Hematopoietic multipotent progenitor cell treated with erythropoietin and hydrocortisone succinate and interleukin-3 and kit ligand, for 4 days (in vitro differentiated cells): ENCODE measurements around the gene ASTN1.

Source experiments
- DNase-seq: peaks from one replicate; pipeline ENCODE4 v3.0.0-alpha.2; 2015

Gene ASTN1

DNA sequence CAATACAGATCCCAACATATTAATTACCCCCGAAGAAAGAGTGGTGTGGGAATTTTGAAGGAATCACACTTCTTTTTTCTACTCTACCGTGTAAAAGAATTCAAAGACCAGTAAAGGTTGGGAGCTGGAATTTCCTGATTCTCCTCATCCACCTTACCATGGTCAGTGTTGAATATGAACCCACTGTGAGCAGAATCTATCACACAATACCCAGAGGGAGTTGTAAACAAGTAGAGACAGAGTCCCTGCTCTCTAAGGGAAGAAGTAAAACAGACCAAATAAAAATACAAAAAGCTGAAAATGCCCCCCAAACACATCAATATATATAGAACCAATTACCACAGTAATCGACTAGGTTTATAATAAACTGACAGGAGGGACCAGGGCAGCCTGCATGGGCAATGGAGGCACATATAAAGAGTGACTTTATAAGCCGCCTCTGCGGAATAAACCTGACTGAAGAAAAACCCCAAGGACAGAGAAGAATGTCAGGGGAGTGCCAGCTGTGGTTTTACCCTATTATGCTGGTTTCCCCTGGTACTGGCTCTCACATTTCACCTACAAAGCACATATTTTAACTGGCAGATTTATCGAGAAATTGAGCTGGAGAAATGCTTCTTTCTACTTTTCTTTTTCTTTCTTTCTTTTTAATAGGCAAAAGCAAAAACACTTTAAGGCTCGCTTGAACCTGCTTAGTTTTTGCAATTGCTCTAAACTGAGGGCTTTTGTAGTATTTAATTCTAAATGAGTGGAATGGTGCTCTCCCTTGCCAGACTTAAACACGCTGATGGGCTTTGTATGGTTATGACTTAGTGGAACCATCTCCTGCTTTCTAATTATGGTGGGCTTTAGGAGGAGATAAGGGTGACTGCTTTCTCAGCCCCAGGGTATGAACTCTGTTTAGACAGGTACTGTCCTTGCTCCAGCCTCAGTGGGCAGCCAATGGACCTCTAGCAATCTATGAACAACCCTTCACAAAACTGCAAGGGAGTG, 244.8 kb downstream of the ASTN1 start:
- DNase-seq, result no peak

GRCh38 chr1:176905648-176906047, 258.9 kb downstream of the ASTN1 start:
- no peak for DNase-seq

DNA sequence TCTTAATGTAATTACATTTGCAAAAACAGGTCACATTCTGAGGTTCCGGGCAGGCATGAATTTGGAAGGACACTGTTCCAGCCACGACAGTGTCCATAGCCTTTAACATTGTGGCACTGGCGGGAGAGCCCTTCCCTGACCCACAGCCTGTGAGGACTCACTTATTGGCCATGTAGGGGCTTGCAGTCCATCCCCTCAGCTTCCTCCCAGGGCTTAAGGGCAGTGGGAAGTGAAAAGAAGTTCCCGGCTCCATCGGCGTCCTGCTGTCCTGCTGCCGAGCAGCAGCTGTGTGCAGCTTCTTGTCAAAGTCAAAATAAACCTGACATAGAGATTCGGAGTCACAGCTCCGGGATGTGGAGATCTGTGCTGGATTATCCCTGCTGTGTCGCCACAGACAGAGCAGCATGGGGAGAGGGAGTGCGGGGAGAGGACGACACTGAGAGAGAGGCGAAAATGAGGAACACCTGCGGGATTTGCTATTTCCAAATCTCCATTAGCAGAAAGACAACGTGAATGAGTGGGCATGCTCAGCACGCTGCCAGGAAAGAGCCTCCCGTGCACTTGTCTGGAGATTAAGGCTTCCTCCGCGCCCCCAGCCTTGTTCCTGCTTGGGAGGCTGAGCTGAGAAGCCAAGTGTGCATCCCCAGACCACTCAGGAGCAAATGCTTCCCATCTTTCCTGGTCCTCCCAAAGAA, 260.3 kb downstream of the ASTN1 start:
- no peak for DNase-seq

DNA sequence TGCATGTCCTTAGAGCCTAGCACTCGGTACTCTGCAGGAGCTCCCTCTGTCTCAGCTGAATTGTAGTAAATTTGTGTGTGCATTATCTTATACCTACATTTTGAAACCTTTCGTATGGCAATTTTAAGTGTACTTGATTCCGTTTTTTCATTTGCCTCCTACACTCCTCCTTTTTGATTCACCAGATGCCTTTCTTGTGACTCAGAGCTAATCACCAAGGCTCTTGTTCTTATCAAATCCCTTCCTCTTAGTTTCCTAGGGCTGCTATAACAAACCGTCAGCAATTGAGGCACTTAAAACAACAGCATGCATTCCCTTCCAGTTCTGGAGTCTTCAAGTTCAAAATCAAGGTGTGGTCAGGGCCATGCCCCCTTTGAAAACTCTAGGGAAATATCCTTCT, 261.0 kb downstream of the ASTN1 start:
- no peak for DNase-seq

GRCh38 chr1:176899321-176899720, 265.2 kb downstream of the ASTN1 start:
- DNase-seq, result no peak

DNA sequence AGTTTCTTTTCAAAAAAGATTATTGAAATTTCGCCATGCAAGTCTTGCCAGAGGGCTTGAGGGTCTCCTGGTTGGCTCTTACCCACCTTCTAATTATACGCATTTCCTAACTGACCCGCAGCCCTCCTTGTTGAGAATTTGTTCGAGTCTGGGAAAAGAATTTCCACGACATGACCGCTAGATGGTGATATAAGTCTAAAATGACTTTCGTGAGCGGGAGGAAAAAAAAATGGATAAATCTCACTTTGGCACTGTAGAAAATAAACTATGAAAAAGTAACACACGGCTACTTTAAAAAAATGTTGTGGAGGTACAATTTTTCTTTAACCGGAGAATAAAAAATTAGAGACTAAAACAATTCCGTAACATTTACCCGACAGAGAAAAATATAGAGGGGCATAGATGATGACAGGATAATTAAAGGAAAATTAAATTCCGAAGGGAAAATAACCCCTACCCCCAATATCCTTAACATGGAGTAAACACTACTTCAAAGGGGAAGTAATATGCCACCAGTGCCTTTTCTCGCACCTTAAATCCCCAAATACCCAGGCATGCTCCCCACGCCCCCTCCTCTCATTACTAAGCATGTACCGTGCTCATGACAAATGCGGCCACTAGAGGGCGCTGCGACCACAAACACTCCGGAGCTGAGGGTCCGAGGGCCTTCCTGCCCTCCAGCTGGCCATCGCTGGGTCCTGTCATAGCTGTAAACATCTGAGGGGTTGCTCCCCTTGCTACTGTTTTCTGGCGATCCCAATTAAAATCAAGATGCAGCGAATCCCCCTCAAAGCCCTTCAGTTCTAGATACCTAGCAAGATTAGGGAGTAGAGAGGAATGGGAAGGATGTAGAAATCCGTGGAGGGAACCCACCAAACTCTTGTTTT, 266.9 kb downstream of the ASTN1 start:
- DNase-seq, result peak; percentile 82

GRCh38 chr1:176896216-176896615, 268.3 kb downstream of the ASTN1 start:
- no peak for DNase-seq

DNA sequence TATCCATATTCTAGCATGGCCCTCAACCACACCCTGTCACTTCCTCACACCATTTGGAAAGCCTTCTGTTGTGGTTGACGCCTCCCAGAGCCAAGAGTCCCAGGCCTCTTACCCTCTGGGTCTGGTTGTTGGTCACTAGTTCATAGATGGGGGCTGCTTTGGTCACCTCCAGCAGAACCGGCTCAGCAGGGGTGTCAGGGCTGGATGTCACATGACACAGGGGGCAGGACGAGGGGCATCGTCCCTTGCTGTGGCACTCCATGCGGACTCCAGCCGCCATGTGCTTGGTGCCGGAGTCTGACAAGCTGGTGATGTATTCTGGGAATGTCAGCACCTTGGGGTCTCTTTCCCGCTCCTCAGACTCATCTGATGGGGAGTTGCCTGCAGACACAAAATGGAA, 270.1 kb downstream of the ASTN1 start:
- DNase-seq, result no peak

- no peak for DNase-seq
These were observed 270.7 kb downstream of the ASTN1 start for GRCh38 chr1:176893625-176894352.

GRCh38 chr1:176888471-176889032, 276.0 kb downstream of the ASTN1 start:
- no peak for DNase-seq

GRCh38 chr1:176885751-176886150, 278.8 kb downstream of the ASTN1 start:
- no peak for DNase-seq

DNA sequence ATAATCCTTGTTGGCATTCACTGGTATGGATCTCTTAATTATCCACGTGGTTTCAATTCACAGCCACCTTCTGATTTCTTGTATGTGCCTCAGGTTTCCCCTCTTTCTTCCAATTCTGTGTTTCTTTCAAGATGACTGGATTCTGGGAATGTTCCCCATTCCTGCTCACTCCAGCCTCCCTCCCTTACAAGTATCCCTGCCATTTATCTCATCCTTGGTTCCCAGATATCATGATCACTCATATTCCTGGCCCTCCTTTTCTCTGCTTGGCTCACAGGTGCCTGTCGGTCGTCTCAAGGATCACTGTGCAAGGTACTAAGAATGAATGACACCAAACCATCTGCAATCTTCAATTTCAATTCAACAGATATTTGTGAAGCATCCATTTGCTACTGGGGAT, 279.2 kb downstream of the ASTN1 start:
- no peak for DNase-seq

- DNase-seq, result no peak
These were observed 279.6 kb downstream of the ASTN1 start for GRCh38 chr1:176884911-176885310.

GRCh38 chr1:176884286-176884685, 280.2 kb downstream of the ASTN1 start:
- no peak for DNase-seq

DNA sequence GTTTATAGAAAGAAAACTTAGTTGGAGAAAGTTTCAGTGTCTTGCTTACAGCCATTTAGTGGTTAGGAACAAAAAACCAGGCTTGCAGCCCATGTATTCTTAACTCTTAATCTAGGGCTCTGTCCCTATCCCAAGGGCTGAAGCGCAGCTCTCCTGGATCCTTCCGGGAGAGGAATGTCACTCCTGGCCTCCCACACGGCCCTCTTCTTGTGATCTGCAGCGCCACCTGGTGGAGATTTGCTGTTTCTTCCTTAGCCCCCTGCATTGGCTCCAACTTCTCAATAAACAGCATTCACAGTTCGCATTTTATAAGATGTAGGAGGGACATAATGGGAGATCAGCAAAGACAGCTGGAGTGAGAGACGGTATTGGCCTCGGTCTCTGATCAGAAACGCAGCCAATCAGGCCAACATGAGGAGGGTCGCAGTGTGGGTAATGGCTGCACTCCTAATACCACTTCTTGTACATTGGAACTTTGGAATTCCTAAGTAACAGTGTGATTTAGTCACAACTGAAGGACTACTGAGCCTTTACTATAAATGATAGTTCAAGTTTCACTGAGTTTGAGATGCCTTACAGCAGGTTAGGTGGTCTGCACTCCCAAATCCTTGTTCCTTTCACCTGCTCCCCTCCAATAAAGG, 283.4 kb downstream of the ASTN1 start:
- peak; percentile 74 for DNase-seq

DNA sequence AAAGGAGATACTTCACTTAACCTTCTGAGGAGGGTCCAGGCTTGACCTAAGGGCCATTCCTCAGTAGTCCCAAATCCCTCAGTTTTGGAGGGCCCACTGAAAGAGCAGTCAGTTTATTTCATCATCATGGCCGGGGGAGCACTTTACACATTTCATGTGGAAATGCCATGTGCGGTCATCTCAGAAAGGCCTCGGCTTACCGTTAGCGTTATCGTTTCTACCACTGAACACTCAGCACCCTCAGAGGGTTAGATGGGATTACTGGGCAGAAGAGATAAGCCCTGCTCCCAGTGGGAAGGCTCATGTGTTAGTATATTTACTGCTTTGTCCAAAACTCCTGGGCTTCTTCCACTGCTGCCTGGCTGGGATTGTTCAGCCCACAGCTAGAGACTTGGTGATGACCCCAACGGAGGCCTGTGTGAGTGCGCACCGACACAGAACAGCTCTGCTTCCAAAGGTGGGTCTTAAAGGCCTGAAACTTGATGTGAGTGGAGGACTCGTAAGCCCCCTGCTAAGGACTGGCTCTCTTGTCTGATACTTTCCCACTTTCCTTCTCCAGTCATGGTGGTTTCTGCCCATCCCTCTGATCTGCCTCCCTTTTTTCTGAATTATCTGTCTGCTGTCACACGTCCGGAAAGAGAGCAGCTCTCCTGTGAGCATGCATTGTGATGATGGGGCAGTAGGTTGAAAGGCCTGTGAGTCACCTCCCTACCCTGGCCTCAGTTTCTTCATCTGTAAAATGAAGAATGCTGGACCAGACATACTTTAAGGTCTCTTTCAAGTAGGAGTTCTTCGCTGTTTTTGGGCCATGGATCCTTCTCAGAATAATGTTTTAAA, 284.5 kb downstream of the ASTN1 start:
- DNase-seq, result no peak

- DNase-seq, result peak; percentile 7
These were observed 285.6 kb downstream of the ASTN1 start for GRCh38 chr1:176878750-176879536.

GRCh38 chr1:176877557-176877956, 287.0 kb downstream of the ASTN1 start:
- no peak for DNase-seq

DNA sequence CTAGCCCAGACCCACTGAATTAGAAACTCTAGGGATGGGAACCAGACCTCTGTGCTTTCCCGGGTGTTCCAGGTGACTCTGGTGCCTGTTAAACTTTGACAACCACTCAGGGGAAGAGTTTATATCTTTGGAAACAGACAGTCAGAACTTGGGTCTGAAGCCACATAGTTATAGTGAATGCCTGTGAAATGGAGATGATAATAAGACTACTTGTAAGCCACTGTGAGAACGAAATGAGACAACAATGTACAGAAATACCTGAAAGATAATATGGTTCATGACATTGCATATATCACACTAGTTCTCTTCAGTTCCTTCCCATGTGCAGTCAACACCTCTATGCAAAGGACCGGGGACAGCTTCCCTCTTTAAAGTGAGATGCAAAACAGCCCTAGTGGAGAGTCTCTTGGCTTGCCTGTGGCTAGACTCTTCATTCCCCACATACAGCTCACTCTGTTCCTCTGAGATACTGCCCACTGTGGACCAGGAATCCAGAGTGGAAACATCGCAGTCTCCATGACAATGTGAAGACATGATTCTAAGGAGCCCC, 287.5 kb downstream of the ASTN1 start:
- no peak for DNase-seq
